HCT116 (cell line): Measurements from ENCODE around the gene SPACA5. TPM values are rescaled to one million over a fixed set of nuclear protein-coding genes. Genes with fewer than 3 reads are reported as not detected.

ENCODE experiments used
- ATAC-seq: fragments of 200-7000 bp; cut with Tn5 transposase; 2 replicates; pipeline ENCODE4 v1.9.1; 2020; ENCODE audit warnings: mild to moderate bottlenecking, moderate library complexity
- BruUV-seq: library from RNA; stranded (reverse); fragments of 400-500 nt; replicated peaks from 2 replicates; lab custom pipeline; 2021; lab: Mats Ljungman, UMichigan
- CTCF ChIA-PET: fragments of 300-600 bp; sonication (Branson Sonifier 250); formaldehyde crosslinking; loops from one replicate; lab custom pipeline; 2021; ENCODE audit warnings: antibody characterized with exemption; lab: Charles Lee
- POLR2A ChIA-PET: fragments of 300-600, 350-600 bp; sonication (Branson Sonifier 250); formaldehyde crosslinking; loops from one replicate; lab custom pipeline; 2021; ENCODE audit warnings: antibody characterized with exemption; lab: Charles Lee
- RAD21 ChIA-PET, 2 experiments: fragments of 300-600 bp; sonication (Branson Sonifier 250); formaldehyde crosslinking; loops; one replicate each; lab custom pipeline; 2023; ENCODE audit warnings: low total read pairs in 2 of 2; ENCODE audit not compliant: uncharacterized antibody in 2 of 2, unreplicated experiment in 2 of 2, low non-redundant PET in 1 of 2; lab: Charles Lee
- DNase-seq: peaks from one replicate; pipeline ENCODE4 v3.0.0-alpha.2; 2010; ENCODE audit warnings: low read depth, low spot score
- H2AFZ ChIP-seq: fragments of 200-600 bp; shearing (Covaris generic), sonication (generic); 2 replicates; pipeline ENCODE4 v1.6.1; 2017; ENCODE audit warnings: low read depth, mixed run types, mixed read lengths, antibody characterized with exemption, low read length; ENCODE audit not compliant: poor library complexity, severe bottlenecking
- H3K27ac ChIP-seq: 2 replicates; pipeline ENCODE4 v1.5.1; 2012; ENCODE audit warnings: low read depth, low read length
- H3K27me3 ChIP-seq: fragments of 200-600 bp; sonication (generic); 2 replicates; pipeline ENCODE4 v1.6.1; 2016; ENCODE audit warnings: mixed run types, low read length, mixed read lengths; ENCODE audit not compliant: insufficient read depth
- H3K36me3 ChIP-seq, 2 experiments: fragments of 200-500 bp in 1 of 2; fragments of 200-600 bp in 1 of 2; sonication (Bioruptor generic) in 1 of 2; sonication (generic) in 1 of 2; 2 replicates each; pipeline versions ENCODE4 v1.5.1 to v1.6.1; 2014 to 2016; ENCODE audit warnings: low read length in 2 of 2, inconsistent platforms in 1 of 2, mixed read lengths in 1 of 2, mixed run types in 1 of 2; ENCODE audit not compliant: insufficient read depth in 2 of 2, control insufficient read depth in 1 of 2
- H3K4me1 ChIP-seq, 2 experiments: fragments of 200-600 bp in 1 of 2; sonication (generic) in 1 of 2; 2 replicates each; pipeline versions ENCODE4 v1.5.1 to v1.6.1; 2012 to 2017; ENCODE audit warnings: low read length in 2 of 2, inconsistent platforms in 1 of 2, mild to moderate bottlenecking in 1 of 2, mixed read lengths in 1 of 2, mixed run types in 1 of 2, moderate library complexity in 1 of 2; ENCODE audit not compliant: insufficient read depth in 2 of 2, control insufficient read depth in 1 of 2
- H3K4me2 ChIP-seq: fragments of 200-600 bp; sonication (generic); 2 replicates; pipeline ENCODE4 v1.6.1; 2017; ENCODE audit warnings: mixed run types, low read length, mixed read lengths
- H3K4me3 ChIP-seq, 2 experiments: fragments of 200-600 bp in 1 of 2; sonication (generic) in 1 of 2; replicated peaks in 1 of 2; 2 replicates each; pipeline ENCODE4 v1.5.1; 2011 to 2016; ENCODE audit warnings: low read length in 2 of 2, control low read depth in 1 of 2, low read depth in 1 of 2, mild to moderate bottlenecking in 1 of 2, mixed read lengths in 1 of 2, mixed run types in 1 of 2
- H3K79me2 ChIP-seq: fragments of 200-600 bp; sonication (generic); 2 replicates; pipeline ENCODE4 v1.6.1; 2017; ENCODE audit warnings: mild to moderate bottlenecking, mixed run types, low read length, moderate library complexity, mixed read lengths; ENCODE audit not compliant: insufficient read depth
- H3K9ac ChIP-seq: fragments of 200-600 bp; sonication (generic); 2 replicates; pipeline ENCODE4 v1.6.1; 2016; ENCODE audit warnings: low read length, mixed read lengths
- H3K9me2 ChIP-seq: fragments of 200-600 bp; sonication (generic), shearing (Covaris generic); 2 replicates; pipeline ENCODE4 v1.6.1; 2017; ENCODE audit warnings: mixed run types, mild to moderate bottlenecking, moderate library complexity; ENCODE audit not compliant: insufficient read depth
- H3K9me3 ChIP-seq, 2 experiments: fragments of 200-500 bp in 1 of 2; fragments of 200-600 bp in 1 of 2; sonication (Bioruptor generic) in 1 of 2; sonication (generic) in 1 of 2; 2 replicates each; pipeline ENCODE4 v1.6.1; 2014 to 2017; ENCODE audit warnings: low read length in 2 of 2, mixed read lengths in 2 of 2, inconsistent platforms in 1 of 2, low read depth in 1 of 2, mild to moderate bottlenecking in 1 of 2, mixed run types in 1 of 2, moderate library complexity in 1 of 2; ENCODE audit not compliant: control insufficient read depth in 1 of 2, insufficient read depth in 1 of 2
- H4K20me1 ChIP-seq: fragments of 200-600 bp; sonication (generic), shearing (Covaris generic); 2 replicates; pipeline ENCODE4 v1.6.1; 2017; ENCODE audit warnings: mixed run types, mild to moderate bottlenecking, moderate library complexity; ENCODE audit not compliant: insufficient read depth
- ATF3 ChIP-seq: IDR thresholded peaks from 2 replicates; pipeline ENCODE4 v1.6.1; 2012
- EGR1 ChIP-seq: IDR thresholded peaks from 2 replicates; pipeline ENCODE4 v1.6.1; 2012; ENCODE audit warnings: low read depth
- ELF1 ChIP-seq: IDR thresholded peaks from 2 replicates; pipeline ENCODE4 v1.6.1; 2012; ENCODE audit warnings: low read depth, borderline replicate concordance
- MAX ChIP-seq: IDR thresholded peaks from 2 replicates; pipeline ENCODE4 v1.6.1; 2012
- POLR2AphosphoS5 ChIP-seq: IDR thresholded peaks from 2 replicates; pipeline ENCODE4 v1.6.1; 2011; ENCODE audit warnings: mild to moderate bottlenecking, low read depth, low read length, moderate library complexity
- SIN3A ChIP-seq: IDR thresholded peaks from 2 replicates; pipeline ENCODE4 v1.6.1; 2012; ENCODE audit warnings: low read depth
- TCF7L2 ChIP-seq: IDR thresholded peaks from 2 replicates; pipeline ENCODE4 v1.7.0; 2011; ENCODE audit warnings: borderline replicate concordance, inconsistent platforms; ENCODE audit not compliant: insufficient read depth, insufficient read length; ENCODE audit errors: extremely low read depth
- YY1 ChIP-seq: IDR thresholded peaks from 2 replicates; pipeline ENCODE4 v1.6.1; 2011; ENCODE audit warnings: low read length, low read depth, moderate library complexity, mild to moderate bottlenecking; ENCODE audit not compliant: insufficient replicate concordance; ENCODE audit errors: extremely low read depth
- ZFX ChIP-seq: fragments of 450-650 bp; IDR thresholded peaks from 2 replicates; pipeline ENCODE4 v1.6.1; 2017
- ZNF274 ChIP-seq: fragments of 200-500 bp; sonication (Bioruptor generic); IDR thresholded peaks from 2 replicates; pipeline ENCODE4 v1.6.1; 2014; ENCODE audit warnings: mild to moderate bottlenecking, low read depth, low read length, inconsistent platforms
- intact Hi-C: fragments of 100-400 bp; cut with micrococcal nuclease; formaldehyde crosslinking; loops from 2 replicates; pipeline ENCODE4 v1.10.0; 2022
- total RNA-seq: library from RNA; stranded (reverse); gene quantifications from one replicate; pipeline ENCODE4 v1.2.1, GENCODE V29; 2021; ENCODE audit not compliant: unreplicated experiment
- TF ChIP-seq, protein P1 (sequence below): IDR thresholded peaks from 2 replicates; pipeline ENCODE4 v1.6.1; 2012; ENCODE audit warnings: low read depth

Gene SPACA5
- total RNA-seq, 1 experiment from 2014 or later = not detected

- H3K4me3 ChIP-seq = no peak overlapping the region
- intact Hi-C loops = no loop called here
- no peaks in the 10 kb centered on the region for H3K36me3 ChIP-seq
- H3K9me2 ChIP-seq = no peaks in the 10 kb centered on the region
- TF ChIP-seq, protein P1, sequence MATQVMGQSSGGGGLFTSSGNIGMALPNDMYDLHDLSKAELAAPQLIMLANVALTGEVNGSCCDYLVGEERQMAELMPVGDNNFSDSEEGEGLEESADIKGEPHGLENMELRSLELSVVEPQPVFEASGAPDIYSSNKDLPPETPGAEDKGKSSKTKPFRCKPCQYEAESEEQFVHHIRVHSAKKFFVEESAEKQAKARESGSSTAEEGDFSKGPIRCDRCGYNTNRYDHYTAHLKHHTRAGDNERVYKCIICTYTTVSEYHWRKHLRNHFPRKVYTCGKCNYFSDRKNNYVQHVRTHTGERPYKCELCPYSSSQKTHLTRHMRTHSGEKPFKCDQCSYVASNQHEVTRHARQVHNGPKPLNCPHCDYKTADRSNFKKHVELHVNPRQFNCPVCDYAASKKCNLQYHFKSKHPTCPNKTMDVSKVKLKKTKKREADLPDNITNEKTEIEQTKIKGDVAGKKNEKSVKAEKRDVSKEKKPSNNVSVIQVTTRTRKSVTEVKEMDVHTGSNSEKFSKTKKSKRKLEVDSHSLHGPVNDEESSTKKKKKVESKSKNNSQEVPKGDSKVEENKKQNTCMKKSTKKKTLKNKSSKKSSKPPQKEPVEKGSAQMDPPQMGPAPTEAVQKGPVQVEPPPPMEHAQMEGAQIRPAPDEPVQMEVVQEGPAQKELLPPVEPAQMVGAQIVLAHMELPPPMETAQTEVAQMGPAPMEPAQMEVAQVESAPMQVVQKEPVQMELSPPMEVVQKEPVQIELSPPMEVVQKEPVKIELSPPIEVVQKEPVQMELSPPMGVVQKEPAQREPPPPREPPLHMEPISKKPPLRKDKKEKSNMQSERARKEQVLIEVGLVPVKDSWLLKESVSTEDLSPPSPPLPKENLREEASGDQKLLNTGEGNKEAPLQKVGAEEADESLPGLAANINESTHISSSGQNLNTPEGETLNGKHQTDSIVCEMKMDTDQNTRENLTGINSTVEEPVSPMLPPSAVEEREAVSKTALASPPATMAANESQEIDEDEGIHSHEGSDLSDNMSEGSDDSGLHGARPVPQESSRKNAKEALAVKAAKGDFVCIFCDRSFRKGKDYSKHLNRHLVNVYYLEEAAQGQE = no peak
- TF ChIP-seq ATF3 (no peak), YY1 (no peak), POLR2AphosphoS5 (no peak), EGR1 (no peak), MAX (no peak), ZFX (no peak), SIN3A (no peak), ZNF274 (no peak), TCF7L2 (no peak), ELF1 (no peak)
- no TSS peak for BruUV-seq
- ATAC-seq (no peak), DNase-seq (no peak)
- no peak overlapping the region for H3K27ac ChIP-seq
- H3K4me1 ChIP-seq = no peaks in the 10 kb centered on the region
- RAD21 ChIA-PET = no interaction called here
- H3K79me2 ChIP-seq = no peaks in the 10 kb centered on the region
- H4K20me1 ChIP-seq = no peaks in the 10 kb centered on the region
- H3K9me3 ChIP-seq = no peaks in the 10 kb centered on the region
- H3K27me3 ChIP-seq = no peaks in the 10 kb centered on the region
- no peak overlapping the region for H2AFZ ChIP-seq
- no peak overlapping the region for H3K9ac ChIP-seq
- CTCF ChIA-PET = no interaction called here
- H3K4me2 ChIP-seq = no peak overlapping the region
- POLR2A ChIA-PET = no interaction called here
Measured at GRCh38 chrX:48021026-48021900, 14.5 kb downstream of the SPACA5 start.
